Measurements from ENCODE around the gene NDFIP2.

The NDFIP2 gene

GRCh38 chr13:79500829-79501228 is 19.9 kb downstream of the NDFIP2 start:
- DNase-seq: no peak

GRCh38 chr13:79501538-79502232 is 20.7 kb downstream of the NDFIP2 start:
- no peak for DNase-seq

- no peak for DNase-seq
Measured at GRCh38 chr13:79502859-79503468, 22.0 kb downstream of the NDFIP2 start.

GRCh38 chr13:79503473-79504017 is 22.6 kb downstream of the NDFIP2 start:
- no peak for DNase-seq

- DNase-seq: no peak
Measured at GRCh38 chr13:79508224-79508961, 27.4 kb downstream of the NDFIP2 start.

- no peak for DNase-seq
Measured at GRCh38 chr13:79511611-79512010, 30.7 kb downstream of the NDFIP2 start.

GRCh38 chr13:79512950-79513349 is 32.0 kb downstream of the NDFIP2 start:
- no peak for DNase-seq

- no peak for DNase-seq
Measured at GRCh38 chr13:79516595-79516994, 35.6 kb downstream of the NDFIP2 start.

- no peak for DNase-seq
Measured at GRCh38 chr13:79519255-79519654, 38.3 kb downstream of the NDFIP2 start.

- no peak for DNase-seq
Measured at GRCh38 chr13:79522583-79522982, 41.6 kb downstream of the NDFIP2 start.

- DNase-seq: no peak
Measured at GRCh38 chr13:79525064-79525857, 44.3 kb downstream of the NDFIP2 start.

- no peak for DNase-seq
Measured at GRCh38 chr13:79527698-79528097, 46.7 kb downstream of the NDFIP2 start.

- DNase-seq: no peak
Measured at GRCh38 chr13:79528356-79528755, 47.4 kb downstream of the NDFIP2 start.

GRCh38 chr13:79528759-79529191 is 47.8 kb downstream of the NDFIP2 start:
- no peak for DNase-seq

GRCh38 chr13:79529817-79530216 is 48.9 kb downstream of the NDFIP2 start:
- no peak for DNase-seq

- DNase-seq: no peak
Measured at GRCh38 chr13:79530270-79530669, 49.3 kb downstream of the NDFIP2 start.

- DNase-seq: no peak
Measured at GRCh38 chr13:79531542-79532254, 50.7 kb downstream of the NDFIP2 start.

GRCh38 chr13:79532576-79532975 is 51.6 kb downstream of the NDFIP2 start:
- DNase-seq: no peak

- no peak for DNase-seq
Measured at GRCh38 chr13:79533781-79534400, 52.9 kb downstream of the NDFIP2 start.

- DNase-seq: no peak
Measured at GRCh38 chr13:79534596-79534995, 53.6 kb downstream of the NDFIP2 start.

GRCh38 chr13:79538757-79539156 is 57.8 kb downstream of the NDFIP2 start:
- no peak for DNase-seq

GRCh38 chr13:79540504-79540903 is 59.5 kb downstream of the NDFIP2 start:
- DNase-seq: no peak
